ENCODE measurements around the gene ITPRIPL2. TPM values are rescaled to one million over a fixed set of nuclear protein-coding genes. Genes with fewer than 3 reads are reported as not detected.

ITPRIPL2 gene
- total RNA-seq, 2 experiments from 2014 or later, result 11.5 to 13.7 TPM

GRCh38 chr16:19115148-19116021 is 1.6 kb downstream of the ITPRIPL2 start:
- CTCF ChIA-PET, result no interaction called here
- POLR2A ChIA-PET, result no interaction called here

DNA sequence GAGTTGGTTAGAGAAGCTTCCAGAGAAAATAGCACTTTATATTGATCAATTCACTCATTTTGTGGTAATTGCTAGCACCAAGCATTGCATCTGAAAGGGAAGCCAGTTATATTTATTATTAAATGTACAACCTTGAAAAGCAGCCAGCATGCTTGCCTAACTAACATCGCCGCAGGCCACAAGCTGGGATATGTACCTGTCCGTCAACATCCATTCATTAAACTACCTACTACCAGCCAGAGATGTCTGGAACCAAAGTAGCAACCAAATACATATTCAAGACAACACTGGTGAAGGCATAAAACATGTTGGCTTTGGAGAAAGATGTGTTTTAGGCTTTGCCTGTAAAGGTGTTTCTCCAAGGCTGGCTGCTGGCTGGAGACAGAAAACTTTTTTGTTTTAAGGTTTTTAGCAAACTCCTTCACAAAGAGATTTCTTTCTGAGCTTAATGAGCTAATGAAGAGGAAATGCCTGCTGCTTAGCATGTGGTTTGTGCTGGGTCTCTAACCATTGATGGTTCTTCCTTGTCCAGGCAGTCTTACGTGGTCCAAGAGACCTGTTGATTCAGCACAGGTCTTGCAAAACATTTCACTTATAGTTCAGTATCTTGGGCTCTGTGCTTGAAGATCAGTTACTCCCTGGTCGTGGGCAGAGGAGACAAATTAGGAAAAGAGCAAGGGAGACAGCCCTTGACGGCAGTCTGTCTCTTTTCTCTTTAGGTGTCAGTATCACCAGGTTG is 3.1 kb downstream of the ITPRIPL2 start:
- ChIA-PET POLR2A (no interaction called here), CTCF (interaction anchor here (2.8 kb wide), 1 partner anchor 31 kb away, joined by 12 read pairs; no protein-coding TSS in a partner anchor)

DNA sequence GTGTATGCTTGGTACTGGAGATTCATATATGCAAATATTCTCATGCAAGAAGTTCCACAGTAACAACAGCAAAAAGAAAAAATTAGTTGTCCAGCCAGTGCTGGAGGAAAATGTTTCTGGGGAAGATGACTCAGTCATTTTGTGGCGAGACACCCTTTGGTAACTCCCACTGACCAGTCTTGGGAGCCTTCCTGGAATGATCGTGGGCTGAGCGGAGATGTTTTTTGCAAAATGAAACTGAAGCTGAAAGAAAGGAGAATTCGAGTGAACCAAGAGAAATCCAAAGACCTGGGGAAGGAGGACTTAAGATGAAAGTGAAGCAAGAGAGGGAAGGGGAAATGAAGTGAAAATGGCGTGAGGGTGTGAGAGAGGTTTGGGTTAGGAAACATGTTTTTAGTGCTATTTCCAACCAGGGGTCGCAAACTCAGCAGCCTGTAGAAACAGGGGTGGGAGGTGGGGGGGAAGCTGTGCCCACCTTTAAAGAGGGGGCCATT is 5.2 kb downstream of the ITPRIPL2 start:
- ChIA-PET CTCF (interaction anchor here (1.0 to 1.6 kb wide), 2 partner anchors 12 to 14 kb away, joined by 3 to 5 read pairs; no protein-coding TSS in a partner anchor), POLR2A (interaction anchor here (0.7 to 1.1 kb wide), 2 partner anchors 8 to 11 kb away, joined by 4 to 5 read pairs; no protein-coding TSS in a partner anchor)

GRCh38 chr16:19119564-19119963 is 5.8 kb downstream of the ITPRIPL2 start:
- CTCF ChIA-PET, result interaction anchor here (0.9 to 1.6 kb wide), 3 partner anchors 11 to 34 kb away, joined by 3 to 5 read pairs (median 3); no protein-coding TSS in a partner anchor
- POLR2A ChIA-PET, result interaction anchor here (1.1 kb wide), 1 partner anchor 11 kb away, joined by 5 read pairs; no protein-coding TSS in a partner anchor

- ChIA-PET CTCF (interaction anchor here (0.6 kb wide), 1 partner anchor 36 kb away, joined by 4 read pairs; no protein-coding TSS in a partner anchor), POLR2A (no interaction called here)
Observed at GRCh38 chr16:19123535-19124178, 9.9 kb downstream of the ITPRIPL2 start.

DNA sequence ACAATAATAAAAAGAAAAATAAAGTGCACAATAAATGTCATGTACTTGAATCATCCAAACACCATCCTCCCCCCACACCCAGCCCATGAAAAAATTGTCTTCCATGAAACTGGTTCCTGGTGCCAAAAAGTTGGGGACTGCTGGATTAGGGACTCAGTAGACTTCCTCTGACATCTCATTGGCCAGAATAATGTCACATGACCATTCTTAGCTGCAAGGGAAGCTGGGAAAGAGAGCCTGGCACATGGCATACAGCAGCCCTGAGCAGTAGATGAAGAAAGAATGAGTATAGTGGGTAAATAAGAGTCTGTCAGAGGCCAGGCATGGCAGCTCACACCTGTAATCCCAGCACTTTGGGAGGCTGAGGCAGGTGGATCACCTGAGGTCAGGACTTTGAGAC is 12.5 kb downstream of the ITPRIPL2 start:
- ChIA-PET POLR2A (no interaction called here), CTCF (interaction anchor here (0.9 kb wide), 1 partner anchor 14 kb away, joined by 3 read pairs; no protein-coding TSS in a partner anchor)

DNA sequence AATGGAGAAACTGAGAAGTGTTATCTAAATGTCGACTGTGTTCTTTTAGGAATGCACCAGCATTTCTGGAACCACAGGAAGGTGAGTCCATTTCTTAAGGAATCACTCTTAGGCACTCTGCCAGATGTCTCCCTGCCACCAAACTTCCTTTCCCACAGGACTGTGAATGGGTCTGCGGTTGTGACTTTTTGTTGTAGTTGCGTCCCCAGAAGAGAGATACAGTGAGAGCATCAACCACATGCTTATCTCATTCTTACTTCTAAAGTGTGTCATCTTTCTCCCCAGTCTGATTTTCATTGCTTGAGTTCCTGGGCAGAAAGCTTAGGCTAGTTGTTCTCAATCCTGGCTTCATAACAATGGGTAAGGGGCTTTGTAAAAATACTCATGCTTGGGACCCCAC is 13.4 kb downstream of the ITPRIPL2 start:
- ChIA-PET CTCF (no interaction called here), POLR2A (interaction anchor here (1.0 kb wide), 1 partner anchor 8 kb away, joined by 4 read pairs; no protein-coding TSS in a partner anchor)

DNA sequence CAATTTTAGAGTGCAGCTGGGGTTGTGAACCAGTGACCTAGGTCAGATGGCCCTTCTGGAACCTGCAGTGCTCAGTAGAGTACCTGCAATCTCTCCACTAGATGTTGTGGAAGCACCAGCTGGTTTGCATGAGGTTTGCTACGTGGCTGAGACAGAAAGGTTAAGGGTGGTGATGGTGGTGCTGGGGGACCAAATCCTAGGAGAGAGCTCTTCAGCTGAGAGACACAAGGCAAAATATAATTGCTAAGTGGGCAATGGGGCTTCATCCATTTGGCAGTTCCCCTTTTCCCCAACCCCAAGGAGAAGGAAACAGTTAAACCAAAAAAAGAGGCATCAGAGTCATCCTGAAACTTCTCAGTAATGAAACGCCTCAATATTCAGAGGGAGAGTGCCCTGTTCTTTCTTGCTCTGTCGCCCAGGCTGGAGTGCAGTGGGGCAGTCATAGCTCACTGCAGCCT is 13.9 kb downstream of the ITPRIPL2 start:
- ChIA-PET POLR2A (interaction anchor here (1.0 kb wide), 1 partner anchor 9 kb away, joined by 4 read pairs; no protein-coding TSS in a partner anchor), CTCF (no interaction called here)

DNA sequence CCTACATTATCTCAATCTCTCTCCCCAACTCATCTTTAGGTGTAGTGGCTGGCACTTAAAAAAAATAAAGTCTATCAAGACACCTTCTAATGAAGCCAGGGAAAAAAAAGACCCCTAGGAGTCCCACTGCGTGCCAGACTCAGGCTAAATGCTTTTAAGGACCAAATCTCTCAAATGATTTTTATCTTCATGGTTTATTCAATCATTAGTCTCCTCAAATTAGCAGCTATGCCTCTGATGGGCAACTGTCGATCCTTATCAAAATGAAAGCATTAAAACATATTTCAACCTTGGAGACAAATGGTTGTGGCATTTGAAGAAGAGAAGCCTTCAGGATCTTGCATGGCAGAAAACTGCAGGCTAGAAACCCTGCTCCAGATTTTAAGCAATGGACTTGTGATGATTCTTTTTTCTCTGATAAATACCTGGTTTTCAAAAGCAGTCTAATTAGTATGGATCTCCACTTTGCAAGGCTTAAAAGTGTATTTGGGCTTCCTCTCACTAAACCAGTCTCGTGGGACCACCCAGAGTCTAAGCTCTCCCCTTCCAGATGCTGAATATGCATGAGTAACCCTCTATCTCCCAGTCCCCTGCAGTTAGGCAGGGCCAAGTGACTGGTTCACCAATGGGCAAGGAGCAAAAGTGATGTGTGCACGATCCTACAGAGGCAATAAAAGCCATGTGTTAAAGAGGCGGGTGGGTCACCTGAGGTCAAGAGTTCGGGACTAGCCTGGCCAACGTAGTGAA is 14.9 kb downstream of the ITPRIPL2 start:
- CTCF ChIA-PET, result no interaction called here
- POLR2A ChIA-PET, result no interaction called here

- CTCF ChIA-PET, result interaction anchor here (1.1 kb wide), 1 partner anchor 11 kb away, joined by 5 read pairs; no protein-coding TSS in a partner anchor
- POLR2A ChIA-PET, result interaction anchor here (0.9 kb wide), 1 partner anchor 11 kb away, joined by 5 read pairs; no protein-coding TSS in a partner anchor
Observed at GRCh38 chr16:19130385-19130784, 16.6 kb downstream of the ITPRIPL2 start.

DNA sequence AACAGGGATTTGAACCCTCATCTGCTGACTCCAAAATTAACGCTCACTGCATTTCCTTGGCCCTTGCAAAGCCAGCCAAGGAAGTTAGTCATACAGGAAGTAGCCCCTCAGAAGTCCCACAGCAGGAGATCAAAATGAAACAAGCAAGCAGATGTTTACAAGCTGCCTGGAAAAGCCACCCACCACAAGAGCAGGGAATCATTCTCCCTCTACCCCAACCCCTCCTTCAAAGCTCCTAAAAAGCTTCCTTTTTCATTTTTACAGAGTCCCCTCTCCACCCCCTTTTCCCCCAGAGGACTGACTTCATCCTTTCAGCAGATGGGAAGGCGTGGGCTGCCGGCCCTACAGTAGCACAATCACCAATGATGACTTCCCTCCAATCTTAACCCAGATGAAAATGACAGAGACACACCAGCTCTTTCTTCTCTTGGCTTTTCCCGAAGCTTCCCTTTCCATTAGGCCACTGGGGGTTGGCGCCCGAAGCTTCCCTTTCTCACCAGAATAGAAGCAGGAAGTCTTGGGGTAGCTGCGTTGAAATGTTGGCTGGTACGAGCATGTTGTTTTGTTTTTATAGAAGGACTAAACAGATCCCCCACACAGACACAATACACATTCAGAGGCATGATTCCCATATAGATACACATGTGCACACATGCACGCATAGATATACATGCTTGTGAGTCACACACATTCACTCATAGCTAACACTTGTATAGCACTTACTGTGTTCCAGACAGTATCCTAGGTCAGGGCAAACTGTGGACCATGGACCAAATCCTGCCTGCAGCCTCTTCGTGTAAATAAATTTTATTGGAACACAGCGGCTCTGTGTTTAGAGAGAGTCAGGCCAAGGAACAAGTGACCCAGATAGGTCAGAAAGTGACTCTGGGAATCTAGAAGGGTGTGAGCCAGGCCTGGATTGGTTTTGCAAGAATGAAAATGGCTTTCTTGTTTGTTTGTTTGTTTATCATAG is 17.4 kb downstream of the ITPRIPL2 start:
- CTCF ChIA-PET, result interaction anchor here (1.1 kb wide), 1 partner anchor 12 kb away, joined by 5 read pairs; no protein-coding TSS in a partner anchor

DNA sequence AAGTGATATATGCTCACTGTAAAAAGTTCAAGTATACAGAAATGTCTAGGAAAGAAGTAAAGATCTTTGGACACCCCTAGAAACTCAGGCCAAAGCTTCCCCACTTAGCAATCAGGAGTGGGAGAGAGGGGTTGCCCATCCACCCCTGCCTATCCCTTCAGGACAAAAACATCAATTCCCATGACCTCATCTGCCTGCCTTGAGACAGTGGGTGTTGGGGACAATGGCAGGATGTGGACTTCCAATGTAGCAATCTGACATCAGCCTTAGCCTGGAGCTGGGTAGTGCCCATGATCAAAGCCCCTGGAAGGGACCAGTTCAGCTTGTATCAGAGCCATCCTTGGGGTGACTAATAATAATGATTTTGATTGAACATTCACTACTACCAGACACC is 18.1 kb downstream of the ITPRIPL2 start:
- ChIA-PET CTCF (interaction anchor here (1.6 kb wide), 1 partner anchor 12 kb away, joined by 3 read pairs; no protein-coding TSS in a partner anchor), POLR2A (interaction anchor here (1.2 kb wide), 1 partner anchor 13 kb away, joined by 3 read pairs; no protein-coding TSS in a partner anchor)

More for the DNA sequence above, 17.4 kb downstream of the ITPRIPL2 start:
- POLR2A ChIA-PET, result interaction anchor here (0.5 to 1.2 kb wide), 2 partner anchors 13 to 390 kb away, joined by 3 to 6 read pairs; no protein-coding TSS in a partner anchor

DNA sequence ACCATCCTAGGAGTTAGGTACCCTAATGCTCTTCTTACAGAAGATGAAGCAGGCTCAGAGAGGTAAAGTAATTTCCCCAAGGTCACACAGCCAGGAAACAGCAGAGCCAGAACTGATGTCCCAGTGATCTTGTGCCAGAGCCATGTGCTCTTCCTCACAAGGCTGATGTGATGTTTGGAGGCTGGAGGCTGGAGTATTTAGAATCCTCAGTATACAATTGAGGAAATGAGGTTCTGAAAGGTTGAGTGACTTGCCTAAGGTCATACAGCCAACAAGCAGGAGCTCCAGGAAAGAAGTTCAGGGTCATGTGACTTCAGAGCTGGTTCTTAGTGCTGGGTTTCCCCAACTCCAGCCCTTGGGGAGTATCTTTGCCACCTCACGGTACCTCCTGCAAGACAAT is 18.5 kb downstream of the ITPRIPL2 start:
- ChIA-PET CTCF (interaction anchor here (1.6 kb wide), 1 partner anchor 13 kb away, joined by 3 read pairs; no protein-coding TSS in a partner anchor), POLR2A (interaction anchor here (1.2 kb wide), 1 partner anchor 12 kb away, joined by 3 read pairs; no protein-coding TSS in a partner anchor)

DNA sequence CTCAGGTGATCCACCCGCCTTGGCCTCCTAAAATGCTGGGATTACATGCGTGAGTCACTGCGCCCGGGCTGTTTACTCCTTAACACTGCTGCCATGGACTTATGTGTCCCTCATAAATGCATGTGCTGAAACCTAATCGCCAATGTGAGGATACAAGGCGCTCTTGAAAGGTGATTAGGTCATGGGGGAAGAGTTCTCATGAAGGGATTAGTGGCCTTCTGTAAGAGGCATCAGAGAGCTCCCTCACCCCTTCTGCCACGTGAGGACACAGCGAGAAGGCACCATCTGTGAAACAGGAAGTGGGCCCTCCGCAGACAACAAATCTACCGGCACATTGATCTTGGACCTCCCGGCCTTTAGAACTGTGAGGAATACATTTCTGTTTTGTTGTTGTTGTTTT is 19.1 kb downstream of the ITPRIPL2 start:
- CTCF ChIA-PET, result interaction anchor here (1.6 kb wide), 1 partner anchor 13 kb away, joined by 3 read pairs; no protein-coding TSS in a partner anchor
- POLR2A ChIA-PET, result no interaction called here

GRCh38 chr16:19133600-19133999 is 19.8 kb downstream of the ITPRIPL2 start:
- ChIA-PET CTCF (interaction anchor here (1.6 kb wide), 1 partner anchor 14 kb away, joined by 3 read pairs; no protein-coding TSS in a partner anchor), POLR2A (no interaction called here)

DNA sequence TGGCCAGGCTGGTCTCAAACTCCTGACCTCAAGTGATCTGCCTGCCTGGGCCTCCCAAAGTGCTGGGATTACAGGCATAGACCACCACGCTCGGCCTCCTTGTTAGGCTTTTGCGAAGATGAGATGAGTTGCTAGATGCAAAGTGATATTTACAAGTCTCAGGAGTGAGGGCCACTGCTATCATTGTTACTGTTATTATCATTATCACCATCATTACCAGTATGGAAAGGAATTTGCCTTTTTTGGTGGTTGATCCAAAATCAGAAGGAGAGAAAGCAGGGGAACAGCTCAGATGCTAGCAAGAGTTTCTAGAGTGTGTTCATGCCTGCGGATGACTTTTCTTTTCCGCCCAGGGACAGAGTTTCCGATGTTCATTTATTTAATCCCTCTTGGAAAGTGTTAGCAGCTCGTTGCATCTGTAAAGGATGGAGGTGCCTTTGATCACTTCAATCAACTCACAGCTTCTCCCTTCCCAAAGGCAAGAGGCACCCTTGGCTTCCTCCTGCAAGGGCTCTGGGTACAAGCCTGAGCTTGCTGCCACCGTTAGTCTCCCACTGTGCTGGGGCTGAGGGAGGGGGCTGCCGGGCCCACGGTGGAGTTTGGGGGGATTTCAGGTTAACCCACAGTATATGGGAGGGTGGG is 21.6 kb downstream of the ITPRIPL2 start:
- CTCF ChIA-PET, result no interaction called here

More for the DNA sequence above, 21.6 kb downstream of the ITPRIPL2 start:
- POLR2A ChIA-PET, result no interaction called here
